ENCODE measurements around the gene PIGQ. TPM values are rescaled to one million over a fixed set of nuclear protein-coding genes. Genes with fewer than 3 reads are reported as not detected.

PIGQ gene
- total RNA-seq, 2 donors from 2014 or later = 20.8 to 21.0 TPM

GRCh38 chr16:629833-630248 lies 60.1 kb downstream of the PIGQ start:
- H3K4me3 ChIP-seq = no peak overlapping the region
- H3K36me3 ChIP-seq = peaks cover 11% of the 10 kb centered on the region
- H3K27me3 ChIP-seq = no peaks in the 10 kb centered on the region
- H3K9me3 ChIP-seq = no peaks in the 10 kb centered on the region
- no peak overlapping the region for H3K27ac ChIP-seq
- TF ChIP-seq CTCF (IDR thresholded peaks at IDR 0.05) = no peak
- no peak for DNase-seq (ENCODE audit: low spot score)
- peaks cover 0 to 36% of the 10 kb centered on the region in 2 donors for H3K4me1 ChIP-seq

GRCh38 chr16:630249-630814 lies 60.6 kb downstream of the PIGQ start:
- Histone ChIP-seq H3K27me3 (no peaks in the 10 kb centered on the region), H3K27ac (no peak overlapping the region), H3K4me3 (no peak overlapping the region), H3K36me3 (peaks cover 11% of the 10 kb centered on the region), H3K4me1 (peaks cover 0 to 41% of the 10 kb centered on the region in 2 donors), H3K9me3 (no peaks in the 10 kb centered on the region)
- TF ChIP-seq CTCF (IDR thresholded peaks at IDR 0.05) = no peak
- DNase-seq (ENCODE audit: low spot score) = no peak

- Histone ChIP-seq H3K27ac (no peak within 1 kb of the TSS), H3K4me3 (no peak within 1 kb of the TSS), H3K27me3 (no peaks in the 10 kb centered on the region), H3K9me3 (no peaks in the 10 kb centered on the region), H3K36me3 (peaks cover 11% of the 10 kb centered on the region), H3K4me1 (peaks cover 0 to 47% of the 10 kb centered on the region in 2 donors)
- no peak for DNase-seq (ENCODE audit: low spot score)
- no peak for TF ChIP-seq CTCF (IDR thresholded peaks at IDR 0.05)
Measured at GRCh38 chr16:630815-631405, 61.1 kb downstream of the PIGQ start, which contains the start of gene WFIKKN1. Gene WFIKKN1, plus strand, starts transcription at chr16:630985. Its CDS starts 269 bp downstream, at chr16:631254.

- DNase-seq (ENCODE audit: low spot score) = no peak
- no peak for TF ChIP-seq CTCF (IDR thresholded peaks at IDR 0.05)
- H3K27ac ChIP-seq = no peak overlapping the region
- H3K9me3 ChIP-seq = no peaks in the 10 kb centered on the region
- H3K27me3 ChIP-seq = no peaks in the 10 kb centered on the region
- peaks cover 0 to 46% of the 10 kb centered on the region in 2 donors for H3K4me1 ChIP-seq
- no peak overlapping the region for H3K4me3 ChIP-seq
- H3K36me3 ChIP-seq = peaks cover 11% of the 10 kb centered on the region
Measured at GRCh38 chr16:631808-632358, 62.1 kb downstream of the PIGQ start.

- Histone ChIP-seq H3K27me3 (no peaks in the 10 kb centered on the region), H3K4me1 (peaks cover 0 to 45% of the 10 kb centered on the region in 2 donors), H3K9me3 (no peaks in the 10 kb centered on the region), H3K4me3 (no peak overlapping the region), H3K27ac (no peak overlapping the region), H3K36me3 (peaks cover 11% of the 10 kb centered on the region)
- TF ChIP-seq CTCF (IDR thresholded peaks at IDR 0.05) = no peak
- DNase-seq (ENCODE audit: low spot score) = no peak
Measured at GRCh38 chr16:632486-633335, 62.9 kb downstream of the PIGQ start.

Measured in right atrium auricular region (tissue), 2 donors.